Stimulated activated naive CD8-positive, alpha-beta T cell treated with anti-CD3 and anti-CD28 coated beads, Interleukin-15, amount 100 ng/mL, for 72 hours (primary cell): ENCODE measurements around the gene SUSD4.

Source experiments
- ATAC-seq: fragments of 150-1000 bp; cut with Tn5 transposase; 2 replicates; pipeline ENCODE4 v1.10.0; 2021; ENCODE audit warnings: mild to moderate bottlenecking, moderate library complexity
- DNase-seq, 2 donors: peaks; one replicate each; pipeline ENCODE4 v3.0.0; 2021 to 2022
- H3K27ac Mint-ChIP-seq, 2 donors: one replicate each; pipeline ENCODE4 v1.8.0; 2022; ENCODE audit warnings: mild to moderate bottlenecking in 2 of 2, mixed read lengths in 2 of 2, moderate library complexity in 2 of 2
- H3K27me3 Mint-ChIP-seq: one replicate; pipeline ENCODE4 v1.8.0; 2022; ENCODE audit warnings: mixed read lengths
- H3K4me1 Mint-ChIP-seq: one replicate; pipeline ENCODE4 v1.8.0; 2022; ENCODE audit warnings: mild to moderate bottlenecking, mixed read lengths
- H3K4me3 Mint-ChIP-seq, 2 donors: one replicate each; pipeline ENCODE4 v1.8.0; 2022; ENCODE audit warnings: mild to moderate bottlenecking in 2 of 2, mixed read lengths in 2 of 2, moderate library complexity in 1 of 2
- H3K9me3 Mint-ChIP-seq, 2 donors: one replicate each; pipeline ENCODE4 v1.8.0; 2022; ENCODE audit warnings: mixed read lengths in 2 of 2

SUSD4 gene

DNA sequence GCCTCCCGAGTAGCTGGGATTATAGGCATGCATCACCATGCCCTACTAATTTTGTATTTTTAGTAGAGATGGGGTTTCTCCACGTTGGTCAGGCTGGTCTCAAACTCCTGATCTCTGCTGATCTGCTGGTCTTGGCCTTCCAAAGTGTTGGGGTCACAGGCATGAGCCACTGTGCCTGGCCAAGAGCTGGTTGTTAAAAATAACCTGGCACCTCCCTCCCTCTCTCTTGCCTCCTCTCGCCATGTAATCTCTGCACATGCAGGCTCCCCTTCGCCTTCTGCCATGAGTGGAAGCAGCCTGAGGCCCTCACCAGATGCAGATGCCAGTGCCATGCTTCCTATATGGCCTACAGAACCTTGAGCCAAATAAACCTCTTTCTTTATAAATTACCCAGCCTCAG lies 146.2 kb downstream of the SUSD4 start:
- Mint-ChIP-seq H3K27ac (no peak overlapping the region), H3K4me3 (no peak overlapping the region), H3K27me3 (no peaks in the 10 kb centered on the region), H3K4me1 (peaks cover 5% of the 10 kb centered on the region), H3K9me3 (peaks cover 11 to 31% of the 10 kb centered on the region in 2 donors)
- no peak for ATAC-seq
- no peak for DNase-seq

DNA sequence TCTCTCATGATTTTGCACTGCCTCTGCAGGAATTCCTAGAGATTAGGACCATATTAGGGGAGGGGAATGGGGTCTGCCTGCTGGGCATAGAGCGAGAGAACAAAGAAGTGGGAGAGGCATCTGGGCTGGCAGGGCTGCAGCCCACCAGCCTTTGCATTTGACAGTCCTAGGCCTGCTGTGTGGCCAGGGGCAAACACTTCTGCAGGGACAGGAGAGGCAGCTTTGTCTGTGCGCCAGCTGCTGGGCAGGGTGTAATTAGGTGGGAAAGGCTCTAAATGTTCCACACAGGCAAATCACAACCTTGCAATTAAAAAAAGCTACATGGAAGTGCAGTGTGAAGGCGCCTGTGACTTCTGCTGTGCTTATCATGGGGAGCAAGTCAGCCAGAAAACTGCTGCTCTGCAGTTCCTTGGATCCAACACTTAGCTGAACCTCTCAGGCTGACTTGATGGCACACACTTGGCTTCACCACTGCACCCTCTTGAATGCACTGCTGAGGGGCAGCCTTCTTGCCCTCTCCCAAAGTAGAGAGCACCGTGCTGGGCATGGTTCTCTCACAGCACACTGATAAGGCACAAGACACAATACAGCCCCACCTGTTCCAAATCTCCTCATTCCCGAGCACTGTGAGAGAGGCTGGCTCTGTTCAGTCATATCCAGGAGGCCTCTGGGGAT lies 147.3 kb downstream of the SUSD4 start:
- Mint-ChIP-seq H3K27me3 (no peaks in the 10 kb centered on the region), H3K27ac (no peak overlapping the region), H3K4me3 (no peak overlapping the region), H3K4me1 (peaks cover 5% of the 10 kb centered on the region), H3K9me3 (peaks cover 11 to 31% of the 10 kb centered on the region in 2 donors)
- DNase-seq (no peak), ATAC-seq (no peak)

DNA sequence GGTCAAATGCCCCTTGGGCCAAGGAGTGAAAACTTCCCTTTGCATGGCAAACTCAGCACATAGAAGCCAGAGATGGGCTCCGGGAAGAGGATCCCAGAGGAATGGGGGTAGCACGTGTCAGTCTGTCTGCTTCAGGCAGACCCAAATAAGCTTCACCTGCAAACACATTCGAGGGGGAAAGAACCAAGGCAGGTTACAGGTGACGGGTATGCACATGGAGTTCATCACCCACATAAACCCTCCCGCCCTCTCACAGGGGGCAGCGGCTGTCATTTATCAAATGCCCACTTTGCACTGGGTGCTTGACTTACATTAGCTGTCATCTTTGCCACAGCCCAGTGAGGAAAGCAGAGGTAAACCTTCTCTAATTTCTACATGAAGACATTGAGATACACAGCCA lies 147.9 kb downstream of the SUSD4 start:
- no peak for DNase-seq
- H3K4me1 Mint-ChIP-seq: peaks cover 4% of the 10 kb centered on the region
- no peaks in the 10 kb centered on the region for H3K27me3 Mint-ChIP-seq
- no peak overlapping the region for H3K4me3 Mint-ChIP-seq
- peaks cover 11 to 31% of the 10 kb centered on the region in 2 donors for H3K9me3 Mint-ChIP-seq
- ATAC-seq: no peak
- no peak overlapping the region for H3K27ac Mint-ChIP-seq

DNA sequence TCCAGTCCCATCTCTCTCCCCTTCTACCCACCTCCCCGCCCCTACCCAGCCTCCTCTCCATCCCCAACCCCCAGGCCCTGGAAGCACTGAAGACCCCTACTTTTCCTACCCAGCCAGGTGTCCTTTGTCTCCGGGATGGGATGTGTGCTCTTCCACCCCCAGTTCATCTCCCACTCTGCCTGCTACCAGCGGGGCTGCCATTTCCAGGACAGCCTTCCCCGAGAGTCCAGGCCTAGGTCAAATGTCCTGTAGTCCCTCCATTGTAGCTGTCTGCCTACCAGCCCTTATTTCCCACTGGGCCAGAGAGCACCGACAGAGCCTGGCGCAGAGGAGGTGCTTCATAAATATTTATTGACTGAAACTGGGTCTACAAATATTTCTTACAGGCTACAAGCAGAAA lies 148.9 kb downstream of the SUSD4 start:
- Mint-ChIP-seq H3K9me3 (peaks cover 11 to 25% of the 10 kb centered on the region in 2 donors), H3K4me1 (no peaks in the 10 kb centered on the region), H3K27me3 (no peaks in the 10 kb centered on the region), H3K4me3 (no peak overlapping the region), H3K27ac (peak overlapping the region in 1 of 2 donors; percentile 23)
- no peak for ATAC-seq
- no peak for DNase-seq

DNA sequence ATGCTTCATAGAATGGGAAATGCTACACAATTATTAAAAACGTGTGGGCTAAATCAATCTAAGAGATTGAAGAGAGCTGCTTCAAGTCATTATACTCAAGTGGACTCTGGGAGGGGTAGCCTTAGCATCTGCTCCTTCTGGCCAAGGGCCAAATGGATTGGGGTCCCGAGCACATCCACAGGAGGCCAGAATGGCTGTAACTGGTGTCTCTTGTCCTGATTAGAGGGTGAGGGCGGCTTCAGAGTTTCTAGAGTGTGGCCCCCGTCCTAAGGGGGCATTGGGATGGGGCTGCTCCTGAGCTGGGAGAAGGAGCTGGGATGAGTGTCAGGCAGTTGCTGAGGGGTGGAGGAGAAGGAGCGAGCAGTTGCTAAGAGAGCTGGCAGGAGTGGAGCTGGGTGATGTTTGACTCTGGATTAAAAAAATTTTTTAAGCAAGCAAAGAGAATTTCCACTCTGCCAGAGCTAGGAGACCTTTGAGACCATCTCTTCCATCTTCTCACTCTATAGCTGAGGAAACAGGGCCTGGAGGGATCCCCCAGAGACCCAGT lies 149.6 kb downstream of the SUSD4 start:
- no peak overlapping the region for H3K4me3 Mint-ChIP-seq
- H3K9me3 Mint-ChIP-seq: peaks cover 11 to 18% of the 10 kb centered on the region in 2 donors
- no peak for DNase-seq
- H3K4me1 Mint-ChIP-seq: no peaks in the 10 kb centered on the region
- no peak overlapping the region for H3K27ac Mint-ChIP-seq
- H3K27me3 Mint-ChIP-seq: no peaks in the 10 kb centered on the region
- no peak for ATAC-seq

DNA sequence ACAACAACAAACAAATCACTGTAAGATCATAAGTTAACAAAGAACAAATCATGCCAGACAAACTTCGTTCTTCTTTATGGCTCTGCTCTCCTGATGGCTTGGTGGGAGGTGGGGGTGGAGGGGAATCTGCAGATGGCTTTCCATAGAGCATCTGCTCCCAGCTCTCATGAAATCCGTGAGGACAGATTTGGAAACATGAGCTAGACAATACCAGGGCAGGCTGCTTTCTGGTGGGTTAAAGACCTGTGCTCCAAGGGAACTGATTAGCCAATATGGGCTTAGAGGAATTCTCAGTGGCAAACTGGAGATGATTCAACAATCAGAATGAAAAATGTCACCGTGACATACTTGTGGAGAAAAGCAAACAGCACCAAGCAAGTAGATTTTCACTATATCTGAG lies 151.5 kb downstream of the SUSD4 start:
- Mint-ChIP-seq H3K4me1 (no peaks in the 10 kb centered on the region), H3K27ac (no peak overlapping the region), H3K27me3 (no peaks in the 10 kb centered on the region), H3K9me3 (no peaks in the 10 kb centered on the region), H3K4me3 (no peak overlapping the region)
- ATAC-seq (no peak), DNase-seq (no peak)

DNA sequence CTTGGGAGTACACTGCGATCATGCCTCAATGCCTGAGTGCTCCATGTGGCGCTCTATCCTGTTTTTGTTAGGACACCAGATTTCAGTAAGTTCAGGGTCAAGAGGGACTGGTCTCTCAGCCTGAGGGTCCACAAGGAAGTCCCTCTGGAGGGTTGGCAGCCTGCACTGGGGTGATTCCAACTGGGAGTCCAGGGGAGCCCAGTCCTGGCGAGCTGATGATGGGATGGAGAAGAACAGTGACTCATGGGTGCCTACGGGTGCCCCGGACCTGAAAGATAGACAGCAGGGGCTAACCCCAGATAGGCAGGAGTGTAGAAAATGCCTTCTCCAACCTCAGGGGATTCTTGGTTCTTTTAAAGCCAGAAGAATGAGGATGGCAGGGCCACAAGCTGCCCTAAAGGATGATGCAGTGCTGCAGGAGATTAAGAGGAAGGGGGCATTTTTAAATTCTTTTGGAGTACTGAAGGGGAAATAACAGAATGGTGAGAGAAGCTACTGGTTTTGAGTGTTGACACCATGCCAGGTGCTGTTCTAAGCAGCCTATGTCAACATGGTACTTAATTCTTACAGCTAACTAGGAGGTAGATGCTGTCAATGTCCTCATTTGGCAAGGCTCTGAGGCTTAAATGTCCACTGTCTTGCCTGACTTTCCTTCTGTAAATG lies 152.5 kb downstream of the SUSD4 start:
- no peak overlapping the region for H3K27ac Mint-ChIP-seq
- ATAC-seq (no peak), DNase-seq (no peak)
- no peaks in the 10 kb centered on the region for H3K9me3 Mint-ChIP-seq
- H3K27me3 Mint-ChIP-seq: no peaks in the 10 kb centered on the region
- no peak overlapping the region for H3K4me3 Mint-ChIP-seq
- no peaks in the 10 kb centered on the region for H3K4me1 Mint-ChIP-seq

DNA sequence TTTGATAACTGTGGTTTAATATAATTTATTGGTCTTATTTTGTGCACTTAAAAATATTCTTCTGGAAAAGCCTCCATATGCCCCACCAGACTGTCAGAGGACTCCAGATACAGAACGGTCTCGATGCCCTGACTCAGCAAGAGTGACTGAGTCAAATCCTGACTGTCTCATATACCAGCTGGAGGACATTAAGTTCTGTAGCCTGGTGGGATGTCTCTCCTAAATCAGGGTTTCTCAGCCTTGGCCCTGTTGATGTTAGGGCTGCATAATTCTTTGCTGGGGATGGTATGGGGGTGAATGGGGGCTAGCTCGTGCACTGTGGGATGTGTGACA lies 153.2 kb downstream of the SUSD4 start:
- H3K27me3 Mint-ChIP-seq: no peaks in the 10 kb centered on the region
- no peaks in the 10 kb centered on the region for H3K9me3 Mint-ChIP-seq
- no peak overlapping the region for H3K4me3 Mint-ChIP-seq
- no peak for ATAC-seq
- no peaks in the 10 kb centered on the region for H3K4me1 Mint-ChIP-seq
- no peak for DNase-seq
- no peak overlapping the region for H3K27ac Mint-ChIP-seq

DNA sequence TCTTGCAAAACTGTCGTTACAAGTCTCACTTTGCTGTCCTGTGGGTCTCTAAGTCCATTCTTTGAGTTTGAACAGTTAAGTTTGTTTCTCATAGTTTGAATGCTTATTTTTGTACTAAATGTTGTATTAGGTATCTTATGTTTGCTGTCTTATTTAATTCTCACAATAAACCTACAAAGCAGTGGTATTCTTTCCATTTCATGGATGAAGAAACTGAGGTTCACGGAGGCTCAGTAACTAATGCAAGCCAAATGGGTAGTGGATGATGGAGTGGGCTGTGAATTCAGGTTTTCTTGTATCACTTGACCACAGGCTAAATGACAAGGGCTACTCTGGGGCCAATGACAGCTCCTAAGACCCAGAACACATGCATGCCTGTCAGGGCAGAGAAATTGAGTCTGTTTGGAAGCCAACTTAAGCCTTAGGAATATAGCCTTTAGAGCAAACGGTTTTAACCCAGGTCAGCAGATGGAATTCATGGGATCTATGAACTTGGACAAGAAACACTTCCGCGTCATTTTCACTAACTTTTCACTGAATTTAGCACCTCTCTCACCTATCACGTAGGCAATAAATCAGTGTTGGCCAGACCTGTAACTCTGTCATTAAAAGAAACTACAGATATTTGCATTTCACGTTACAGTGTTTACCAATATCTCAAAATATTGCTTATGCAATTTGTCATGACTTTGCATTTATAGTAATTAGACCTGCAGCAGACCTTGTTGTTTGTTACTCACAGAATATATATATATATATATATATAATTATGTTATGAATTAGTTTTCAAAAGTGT lies 153.8 kb downstream of the SUSD4 start:
- Mint-ChIP-seq H3K27me3 (no peaks in the 10 kb centered on the region), H3K9me3 (no peaks in the 10 kb centered on the region), H3K4me3 (no peak overlapping the region), H3K27ac (no peak overlapping the region), H3K4me1 (no peaks in the 10 kb centered on the region)
- ATAC-seq (no peak), DNase-seq (no peak)

DNA sequence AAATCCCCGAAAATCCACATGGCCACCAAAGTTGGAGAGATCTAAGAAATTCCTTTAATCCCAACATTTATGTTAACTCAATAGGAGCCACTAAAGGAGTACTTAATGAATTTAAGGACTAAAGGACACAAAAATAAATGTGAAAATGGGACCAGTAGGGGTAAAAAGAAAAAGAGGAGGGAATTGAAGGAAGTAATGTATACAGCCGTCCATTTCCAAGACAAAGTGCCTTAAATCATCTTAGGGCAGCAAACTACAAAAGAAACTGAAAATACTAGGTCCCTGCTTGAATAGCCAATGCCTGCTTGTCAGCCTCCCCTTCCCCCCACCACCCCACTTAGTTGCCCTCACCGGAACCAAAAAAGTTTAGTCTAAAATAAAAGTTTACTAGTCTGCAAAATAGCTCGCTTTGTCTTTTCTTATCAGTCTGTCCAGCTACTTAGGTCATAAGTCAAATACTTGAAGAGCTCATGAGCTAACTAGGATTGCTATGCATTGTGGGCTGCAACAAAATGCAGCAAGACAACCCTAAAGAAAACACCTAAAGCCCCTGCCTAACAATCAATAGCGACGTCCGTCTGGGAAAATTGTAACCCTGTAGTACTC lies 154.6 kb downstream of the SUSD4 start:
- ATAC-seq: no peak
- Mint-ChIP-seq H3K4me3 (no peak overlapping the region), H3K27ac (no peak overlapping the region), H3K9me3 (no peaks in the 10 kb centered on the region), H3K27me3 (no peaks in the 10 kb centered on the region), H3K4me1 (no peaks in the 10 kb centered on the region)
- no peak for DNase-seq

DNA sequence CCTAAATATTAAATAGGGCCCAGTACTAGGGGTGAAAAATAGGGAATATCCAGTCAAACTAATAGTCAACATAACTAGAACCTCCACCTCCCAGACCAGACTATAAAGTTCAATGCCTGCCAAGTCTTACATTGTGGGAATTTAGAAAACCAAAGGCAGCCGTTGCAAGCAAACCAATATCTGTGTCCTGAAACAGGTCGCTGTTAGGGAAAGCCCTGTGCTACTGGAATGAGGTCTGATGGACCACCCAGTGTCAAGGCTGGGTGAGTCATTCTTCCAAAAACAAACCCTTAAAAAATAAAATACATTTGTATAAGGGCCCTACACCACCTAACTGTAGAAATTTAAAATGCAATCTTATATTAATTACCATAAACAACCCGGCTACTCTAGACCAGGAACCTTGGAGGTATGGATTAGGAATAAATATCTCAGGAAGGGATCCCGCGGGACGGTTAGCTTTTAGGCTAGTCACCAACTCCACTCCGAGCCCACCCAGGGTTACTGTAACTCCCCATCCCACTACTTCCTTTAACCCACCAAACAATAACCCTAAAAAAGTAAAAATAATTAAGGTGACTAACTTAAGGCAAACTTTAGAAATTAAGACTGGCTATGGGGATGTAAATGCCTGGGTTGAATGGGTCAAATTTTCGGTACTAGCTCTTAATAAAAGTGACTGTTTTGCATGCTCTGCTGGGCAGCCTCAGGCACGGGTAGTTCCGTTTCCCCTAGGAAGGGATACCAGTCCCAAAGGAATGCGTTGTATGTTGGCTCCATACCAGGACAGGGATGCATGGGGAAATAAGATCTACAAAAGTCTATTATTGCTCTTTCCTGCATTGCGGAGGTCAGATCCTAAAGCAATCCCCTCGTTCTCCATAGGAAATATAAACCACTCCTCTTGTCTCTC lies 155.6 kb downstream of the SUSD4 start:
- H3K27me3 Mint-ChIP-seq: no peaks in the 10 kb centered on the region
- DNase-seq (no peak), ATAC-seq (no peak)
- H3K4me3 Mint-ChIP-seq: no peak overlapping the region
- H3K27ac Mint-ChIP-seq: no peak overlapping the region
- no peaks in the 10 kb centered on the region for H3K4me1 Mint-ChIP-seq
- no peaks in the 10 kb centered on the region for H3K9me3 Mint-ChIP-seq

DNA sequence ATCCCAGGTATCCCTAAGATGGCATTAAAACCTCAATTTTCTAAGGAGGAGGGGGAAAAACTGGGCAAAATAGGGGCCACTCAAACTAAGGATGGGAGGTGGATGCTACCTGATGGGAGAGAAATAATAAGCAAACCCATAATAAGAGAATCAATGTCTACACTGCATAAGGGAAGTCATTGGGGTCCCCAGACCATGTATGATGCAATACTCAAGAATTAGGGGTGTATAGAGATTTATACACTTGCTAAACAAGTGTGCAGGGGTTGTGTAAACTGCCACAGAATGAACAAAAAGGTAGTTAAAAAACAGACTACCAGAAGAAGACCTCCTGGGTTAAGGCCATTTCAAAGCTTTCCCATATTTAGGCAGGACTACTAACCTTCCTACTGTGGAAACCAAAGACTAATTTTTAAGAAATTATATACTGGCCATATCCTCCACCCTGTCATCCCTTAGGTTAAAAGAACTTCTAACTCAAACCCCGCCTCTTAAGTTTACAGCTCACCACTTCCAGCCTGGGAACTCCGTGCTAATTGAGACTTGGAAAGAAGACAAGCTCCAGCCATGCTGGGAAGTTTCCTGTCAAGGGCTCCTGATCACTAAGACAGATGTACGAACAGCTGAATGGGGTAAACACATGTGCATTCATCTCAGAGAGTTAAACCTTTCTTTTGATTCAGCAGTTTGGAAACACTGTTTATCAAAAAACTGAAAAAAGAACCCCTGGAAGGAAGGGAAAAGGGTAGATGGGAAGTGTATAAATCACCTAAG lies 156.5 kb downstream of the SUSD4 start:
- H3K9me3 Mint-ChIP-seq: no peaks in the 10 kb centered on the region
- ATAC-seq: no peak

DNA sequence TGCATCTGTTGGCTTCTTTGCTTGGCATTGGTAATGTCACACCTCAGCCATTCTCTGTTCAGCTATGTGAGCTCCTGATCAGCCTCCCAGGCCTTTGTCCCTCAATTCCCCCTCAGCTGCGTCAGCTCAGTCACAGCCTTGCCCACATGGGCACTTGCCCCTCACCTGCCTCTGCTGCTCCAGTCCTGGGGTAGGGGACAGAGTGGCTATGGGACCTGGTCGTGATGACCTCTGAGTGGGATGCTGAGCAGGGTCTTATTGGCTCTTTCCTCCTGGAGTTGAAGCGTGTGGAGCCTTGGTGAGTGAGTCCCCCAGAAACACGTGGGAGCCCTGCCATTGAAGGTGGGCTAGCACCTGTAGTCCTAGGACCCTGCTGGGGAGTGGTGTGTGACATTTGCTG lies 159.6 kb downstream of the SUSD4 start:
- Mint-ChIP-seq H3K27ac (no peak overlapping the region), H3K4me1 (peaks cover 22% of the 10 kb centered on the region), H3K9me3 (no peaks in the 10 kb centered on the region), H3K27me3 (no peaks in the 10 kb centered on the region), H3K4me3 (no peak overlapping the region)
- ATAC-seq (no peak), DNase-seq (no peak)

More for the DNA sequence above, 156.5 kb downstream of the SUSD4 start:
- Mint-ChIP-seq H3K27me3 (no peaks in the 10 kb centered on the region), H3K27ac (no peak overlapping the region), H3K4me1 (peaks cover 1% of the 10 kb centered on the region), H3K4me3 (no peak overlapping the region)
- DNase-seq: no peak

DNA sequence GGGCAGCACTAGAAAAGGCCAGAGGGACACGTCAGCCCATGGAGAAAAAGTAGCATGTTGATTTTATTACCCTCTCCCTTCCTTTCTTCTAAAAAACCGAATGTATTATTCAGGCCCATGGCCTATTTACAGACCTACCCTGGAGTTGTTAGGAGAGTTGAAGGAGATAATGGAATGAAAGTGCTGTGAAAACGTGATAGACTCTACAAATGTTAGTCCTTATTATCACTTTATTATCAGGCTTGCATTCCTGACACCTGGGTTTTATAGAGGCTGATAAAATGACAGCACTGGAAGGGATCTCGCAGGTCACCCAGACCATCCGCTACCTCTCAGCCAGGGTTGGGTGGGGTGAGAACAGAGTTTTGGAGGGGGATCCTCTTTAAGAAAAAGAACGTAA lies 160.3 kb downstream of the SUSD4 start:
- no peaks in the 10 kb centered on the region for H3K9me3 Mint-ChIP-seq
- no peak for ATAC-seq
- no peak overlapping the region for H3K27ac Mint-ChIP-seq
- H3K4me3 Mint-ChIP-seq: no peak overlapping the region
- H3K4me1 Mint-ChIP-seq: peaks cover 29% of the 10 kb centered on the region
- DNase-seq: no peak
- H3K27me3 Mint-ChIP-seq: no peaks in the 10 kb centered on the region
